Hippocampal formation (tissue), 2 donors: ENCODE results near the gene NMNAT2.

Experiments
- DNase-seq, 2 donors: peaks; one replicate each; lab custom pipeline; 2025; lab: John Stamatoyannopoulos, UW

NMNAT2 gene

GRCh38 chr1:183365093-183365492 is 53.1 kb downstream of the NMNAT2 start:
- DNase-seq, result no peak

- no peak for DNase-seq
These were observed 54.2 kb downstream of the NMNAT2 start for GRCh38 chr1:183363972-183364371.

- no peak for DNase-seq
These were observed 57.1 kb downstream of the NMNAT2 start for GRCh38 chr1:183361081-183361480.

GRCh38 chr1:183360473-183360872 is 57.7 kb downstream of the NMNAT2 start:
- DNase-seq, result no peak

- DNase-seq, result no peak
These were observed 61.5 kb downstream of the NMNAT2 start for GRCh38 chr1:183356534-183357182.

- DNase-seq, result no peak
These were observed 62.4 kb downstream of the NMNAT2 start for GRCh38 chr1:183355797-183356196.

- DNase-seq, result no peak
These were observed 63.0 kb downstream of the NMNAT2 start for GRCh38 chr1:183355181-183355580.

GRCh38 chr1:183353597-183353996 is 64.6 kb downstream of the NMNAT2 start:
- no peak for DNase-seq

- peak; percentile 22 to 80 for DNase-seq
These were observed 68.9 kb downstream of the NMNAT2 start for GRCh38 chr1:183349201-183349711.

GRCh38 chr1:183346276-183346732 is 71.9 kb downstream of the NMNAT2 start:
- DNase-seq, result no peak

GRCh38 chr1:183339556-183340167 is 78.5 kb downstream of the NMNAT2 start:
- DNase-seq, result no peak

GRCh38 chr1:183331091-183331742 is 87.0 kb downstream of the NMNAT2 start:
- DNase-seq, result no peak

GRCh38 chr1:183330335-183330734 is 87.8 kb downstream of the NMNAT2 start:
- no peak for DNase-seq

GRCh38 chr1:183328371-183328770 is 89.8 kb downstream of the NMNAT2 start:
- DNase-seq, result no peak

- no peak for DNase-seq
These were observed 90.5 kb downstream of the NMNAT2 start for GRCh38 chr1:183327434-183328290.

- DNase-seq, result no peak
These were observed 94.1 kb downstream of the NMNAT2 start for GRCh38 chr1:183323849-183324683.

GRCh38 chr1:183319606-183320005 is 98.6 kb downstream of the NMNAT2 start:
- DNase-seq, result no peak

- DNase-seq, result no peak
These were observed 99.1 kb downstream of the NMNAT2 start for GRCh38 chr1:183319051-183319450.

GRCh38 chr1:183318433-183318832 is 99.7 kb downstream of the NMNAT2 start:
- DNase-seq, result no peak

GRCh38 chr1:183315991-183316758 is 102.0 kb downstream of the NMNAT2 start:
- DNase-seq, result no peak
